NCI-H146 (cell line): ENCODE measurements around the gene PRICKLE3.

Source experiments
- DNase-seq: peaks from one replicate; lab custom pipeline; 2025; lab: John Stamatoyannopoulos, UW

PRICKLE3 gene

DNA sequence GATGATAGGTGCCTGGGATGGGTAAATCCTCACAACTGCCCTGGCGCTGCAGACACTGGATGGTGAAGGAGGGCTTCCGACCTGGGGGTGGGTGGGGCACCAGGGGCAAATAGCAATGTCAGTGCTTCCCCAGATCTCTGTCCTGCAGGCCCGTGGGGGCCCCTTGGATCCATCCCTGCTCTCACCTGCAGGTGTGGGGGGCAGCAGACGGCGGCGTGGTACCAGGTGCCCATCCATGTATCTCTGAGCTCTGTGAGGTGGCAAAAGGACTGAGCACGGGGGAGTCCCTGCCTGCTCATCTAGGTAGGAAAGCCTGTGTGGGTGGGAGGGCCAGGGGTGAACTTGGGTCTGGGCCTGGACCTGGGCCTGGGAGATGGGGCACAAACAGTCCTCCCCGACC is 20.4 kb upstream of the PRICKLE3 start:
- DNase-seq: no peak

DNA sequence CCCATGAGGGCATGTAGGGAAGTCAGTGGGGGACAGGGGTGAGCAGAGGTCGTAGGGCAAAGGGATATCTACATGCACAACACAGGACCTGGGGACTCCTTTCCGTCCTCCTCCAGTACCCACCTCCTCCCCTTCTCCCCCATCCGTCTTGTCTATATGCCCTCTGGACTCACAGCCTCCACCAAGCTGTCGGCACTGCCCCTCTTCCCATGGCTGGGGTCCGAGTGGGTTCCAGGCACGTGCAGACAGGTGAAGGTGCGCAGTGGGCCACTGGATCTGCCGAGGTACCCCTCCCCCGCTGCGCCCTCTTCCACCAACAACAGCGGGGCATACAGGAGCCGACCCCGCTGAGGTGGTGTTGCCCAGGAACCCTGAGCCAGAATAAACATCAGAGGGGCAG is 19.3 kb upstream of the PRICKLE3 start:
- no peak for DNase-seq

DNA sequence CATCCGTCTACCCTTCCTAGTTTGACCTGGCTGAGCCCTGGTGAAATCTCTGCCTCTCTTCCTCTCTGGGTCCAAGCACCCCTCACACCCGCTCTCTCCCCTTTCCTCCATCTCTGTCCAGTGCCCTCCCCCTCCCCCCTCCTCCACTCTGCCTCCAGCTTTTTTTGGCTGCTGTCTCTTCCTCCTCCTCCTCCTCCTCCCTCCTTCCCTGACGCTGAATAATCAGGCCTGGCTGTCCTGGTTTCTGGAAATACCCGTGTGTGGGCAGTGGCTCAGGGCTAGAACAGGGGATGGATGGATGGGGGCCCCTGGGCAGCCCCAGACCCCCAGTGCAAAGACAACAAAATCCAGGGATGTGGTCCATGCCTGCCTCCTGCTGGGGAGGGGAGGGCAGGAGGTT is 18.5 kb upstream of the PRICKLE3 start:
- DNase-seq: no peak

DNA sequence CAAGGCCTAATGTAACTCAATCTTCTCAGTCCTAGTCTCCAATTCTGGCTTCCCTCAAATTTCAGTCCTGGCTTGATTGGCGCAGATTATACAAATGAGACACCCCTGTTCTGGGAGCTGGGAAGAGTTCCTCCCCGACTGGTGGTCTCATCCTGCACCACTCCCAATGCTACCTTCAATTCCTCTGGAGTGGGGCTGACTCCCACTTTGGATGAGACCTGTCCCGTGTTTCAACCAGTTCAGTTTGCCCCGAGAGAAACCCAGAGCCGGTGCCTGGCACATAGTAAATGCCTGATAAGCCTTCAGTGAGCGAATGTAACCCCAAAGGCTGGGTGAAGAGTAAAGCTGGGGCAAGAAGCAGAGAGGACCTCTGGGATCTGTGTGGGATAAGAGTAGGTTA is 17.8 kb upstream of the PRICKLE3 start:
- DNase-seq: no peak

DNA sequence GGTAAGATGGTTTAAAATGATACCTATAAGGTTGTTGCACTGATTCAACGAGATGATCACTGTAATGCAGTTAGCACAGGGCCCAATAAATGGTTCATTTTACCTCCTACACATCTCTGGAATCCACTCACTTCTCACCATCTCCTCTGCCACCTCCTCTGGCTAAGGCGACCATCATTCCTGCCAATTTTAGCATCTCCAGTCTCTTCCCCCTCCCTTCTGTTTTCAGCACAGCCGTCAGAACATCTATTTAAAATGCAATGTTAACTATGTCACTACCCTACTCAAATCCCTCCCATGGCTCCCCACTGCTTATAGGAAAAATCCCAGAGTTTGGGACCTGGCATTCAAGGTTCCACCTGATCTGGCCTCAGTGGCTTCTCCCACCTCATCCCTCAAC is 17.4 kb upstream of the PRICKLE3 start:
- DNase-seq: no peak

DNA sequence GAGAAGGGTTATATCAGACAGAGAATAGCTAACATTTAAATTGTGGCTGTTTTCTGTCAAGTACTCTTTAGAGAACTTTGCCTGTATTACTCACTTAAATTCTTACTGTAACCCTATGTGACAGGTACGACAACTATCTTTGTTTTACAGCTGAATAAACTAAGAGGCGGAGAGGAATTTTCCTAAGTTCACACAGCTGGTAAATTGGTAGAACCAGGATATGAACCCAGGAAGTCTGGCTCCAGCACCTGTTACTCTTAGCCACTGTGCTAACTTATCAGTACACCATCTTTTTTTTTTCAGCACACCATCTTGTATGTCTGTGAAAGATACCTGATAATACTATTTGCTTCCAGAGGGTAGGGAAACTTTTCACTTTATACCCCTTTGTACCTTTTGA is 15.8 kb upstream of the PRICKLE3 start:
- DNase-seq: peak; percentile 42

DNA sequence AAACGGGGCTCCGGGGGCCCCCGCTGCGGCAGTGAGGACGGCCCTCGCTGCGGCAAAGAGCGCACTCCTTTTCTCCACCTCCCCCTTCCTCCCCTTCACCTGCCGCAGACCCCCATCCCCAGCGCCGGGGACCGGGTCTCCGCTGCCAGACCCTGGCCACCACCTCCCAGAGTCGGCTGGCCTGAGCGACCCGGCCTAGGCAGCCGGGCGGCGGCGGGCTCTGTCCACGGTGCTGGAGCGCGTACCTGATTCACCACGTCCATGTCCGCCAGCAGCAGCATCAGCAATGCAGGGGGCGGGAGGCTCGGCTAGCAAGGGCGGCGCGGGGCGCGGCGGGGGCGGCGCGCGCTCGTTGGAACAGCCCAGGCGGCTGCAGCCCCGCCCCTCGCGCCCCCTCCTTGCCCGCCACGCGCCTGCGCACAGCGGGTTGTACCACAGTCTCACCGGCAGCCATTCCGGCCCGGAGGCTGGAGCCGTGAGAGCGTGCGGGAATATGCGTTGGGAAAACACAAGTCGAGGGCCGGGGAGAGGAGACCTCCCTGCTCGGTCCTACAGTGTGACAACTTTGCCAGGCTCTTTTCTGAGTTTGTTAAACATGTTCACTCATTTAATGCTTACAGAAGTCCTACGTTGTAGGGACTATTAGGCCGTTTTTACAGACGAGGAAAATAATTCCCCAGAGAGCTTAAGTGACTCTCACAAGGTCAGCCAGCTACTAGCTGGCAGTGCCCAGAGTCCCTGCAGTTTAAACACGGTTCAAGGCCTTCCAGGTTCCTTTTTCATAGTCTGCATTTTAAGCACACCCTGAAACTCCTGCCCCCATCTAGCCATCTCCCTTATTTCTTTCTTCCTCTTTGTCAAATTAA is 14.0 kb upstream of the PRICKLE3 start, which contains the start of gene SYP:
SYP (minus strand) TSS at position 288 of the 866 bp plus-strand sequence; CDS start at position 281, 7 bp downstream.
- DNase-seq: peak; percentile 84

DNA sequence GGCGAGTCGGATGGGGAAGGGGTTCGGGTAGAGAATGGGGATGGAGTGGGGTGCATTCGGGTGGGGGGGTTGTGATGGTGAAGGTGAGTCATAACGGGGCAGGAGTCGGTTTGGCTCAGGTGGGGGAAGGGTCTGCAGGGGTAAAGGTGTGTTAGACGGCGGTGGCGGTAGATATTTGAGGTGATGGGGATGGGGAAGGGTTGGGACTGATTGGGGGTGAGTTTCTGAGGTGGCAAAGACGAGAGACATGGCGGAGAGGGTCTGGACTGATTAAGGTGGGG is 13.1 kb upstream of the PRICKLE3 start:
- DNase-seq: no peak

DNA sequence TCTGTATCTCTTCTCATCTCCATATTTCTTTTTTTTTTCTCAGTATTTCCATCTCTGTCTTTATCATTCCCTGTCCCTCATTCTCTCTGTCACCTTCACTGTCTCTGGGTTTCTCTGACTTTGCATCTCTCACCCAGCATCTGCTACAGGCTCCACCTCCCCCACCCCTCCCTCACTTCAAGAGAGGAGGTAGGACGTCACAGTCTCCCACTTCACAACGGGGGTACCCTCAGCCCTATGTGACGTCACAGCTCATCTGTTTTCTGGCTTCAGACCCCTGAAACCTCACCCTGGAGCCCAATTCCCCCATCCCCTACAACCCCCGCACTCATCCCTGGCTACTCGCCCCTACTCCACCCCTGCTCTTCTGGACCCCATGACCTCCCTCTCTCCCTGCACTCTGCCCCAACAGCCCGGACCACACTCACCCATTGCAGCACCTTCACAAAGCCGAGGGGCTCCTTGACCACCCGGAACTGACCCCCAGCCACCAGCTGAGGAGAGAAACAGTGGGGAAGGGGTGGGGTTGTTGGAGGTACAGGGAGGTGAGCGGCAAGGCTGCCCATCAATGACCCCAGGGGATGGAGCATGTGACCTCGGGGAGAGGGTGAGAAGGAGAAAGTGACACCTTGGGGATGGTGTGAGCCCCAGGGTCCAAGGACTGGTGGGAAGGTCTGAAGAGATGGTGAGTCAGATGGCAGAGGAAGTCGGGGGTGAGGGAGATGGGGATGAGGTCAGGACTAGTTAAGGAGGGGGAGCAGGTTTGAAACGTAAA is 12.6 kb upstream of the PRICKLE3 start:
- no peak for DNase-seq

DNA sequence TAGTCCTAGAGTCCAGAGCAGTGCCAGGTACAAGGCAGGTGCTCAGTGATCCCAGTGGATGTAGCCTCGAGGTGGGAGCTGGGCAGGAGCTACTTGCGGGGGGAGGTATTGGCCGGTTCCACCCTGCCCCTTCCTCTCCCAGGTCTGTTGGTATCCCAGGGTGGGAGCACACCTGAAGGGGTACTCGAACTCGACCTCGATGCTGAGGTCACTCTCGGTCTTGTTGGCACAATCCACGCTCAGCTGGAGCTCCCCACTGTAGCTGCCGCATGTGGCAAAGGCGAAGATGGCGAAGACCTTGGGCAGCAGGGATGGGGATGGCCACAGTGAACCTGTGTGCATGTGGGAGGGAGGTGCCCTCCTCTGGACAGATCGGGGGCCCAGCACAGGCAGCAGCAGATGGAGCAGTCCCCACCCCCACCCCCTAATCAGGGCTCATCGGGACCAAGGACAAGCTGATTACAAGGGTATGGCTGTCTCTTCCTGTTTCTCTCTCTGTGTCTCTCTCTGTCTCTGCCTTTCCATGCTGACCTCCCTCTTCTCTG is 11.4 kb upstream of the PRICKLE3 start:
- DNase-seq: no peak

DNA sequence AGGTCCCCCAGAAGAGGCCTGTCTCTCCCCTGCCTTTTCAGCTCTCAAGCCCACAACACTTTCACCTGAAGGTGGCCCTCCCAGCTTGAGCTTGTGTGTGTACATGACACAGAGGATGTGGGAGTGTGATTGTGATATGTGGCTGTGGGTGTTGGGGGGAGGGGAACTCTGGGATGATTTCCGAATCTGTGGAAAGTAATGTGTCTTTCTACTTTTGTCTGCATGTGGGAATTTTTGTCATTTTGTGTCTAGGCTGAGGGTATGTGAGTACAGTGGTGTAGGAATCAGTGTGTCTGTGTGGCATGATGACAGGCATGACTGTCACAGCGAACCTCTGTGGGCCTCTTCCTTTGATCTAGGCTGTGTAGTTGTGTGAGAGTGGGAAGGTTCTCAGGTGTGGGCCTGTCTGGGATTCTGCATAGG is 7.4 kb upstream of the PRICKLE3 start:
- no peak for DNase-seq

DNA sequence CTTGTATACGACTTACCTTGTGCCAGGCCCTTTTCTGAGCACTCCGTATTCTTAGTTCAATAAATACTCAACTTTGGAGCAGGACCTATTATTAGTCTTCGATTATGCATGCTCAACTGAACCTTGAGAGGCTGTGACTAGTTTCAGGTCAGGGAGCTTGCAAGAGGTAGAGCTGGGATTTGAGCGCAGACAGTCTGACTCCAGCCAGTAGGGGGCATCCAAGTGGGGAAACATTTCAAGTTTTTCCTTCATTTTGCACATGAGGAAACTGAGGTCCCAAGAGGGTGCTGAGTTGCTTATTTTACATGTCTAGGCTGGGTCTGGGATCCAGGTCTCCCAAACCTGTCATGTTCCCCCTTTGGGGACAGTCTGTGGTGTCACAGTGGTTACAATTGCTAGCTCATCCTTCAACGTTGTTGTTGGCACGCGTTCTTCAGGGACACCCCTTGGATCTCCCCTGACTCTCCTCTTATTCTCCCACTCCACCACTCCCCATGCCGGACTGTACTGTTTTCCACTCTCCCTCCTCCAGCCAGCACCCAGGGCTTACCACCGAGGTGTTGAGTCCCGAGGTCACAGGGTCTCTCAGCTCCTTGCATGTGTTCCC is 6.7 kb upstream of the PRICKLE3 start:
- DNase-seq: no peak

DNA sequence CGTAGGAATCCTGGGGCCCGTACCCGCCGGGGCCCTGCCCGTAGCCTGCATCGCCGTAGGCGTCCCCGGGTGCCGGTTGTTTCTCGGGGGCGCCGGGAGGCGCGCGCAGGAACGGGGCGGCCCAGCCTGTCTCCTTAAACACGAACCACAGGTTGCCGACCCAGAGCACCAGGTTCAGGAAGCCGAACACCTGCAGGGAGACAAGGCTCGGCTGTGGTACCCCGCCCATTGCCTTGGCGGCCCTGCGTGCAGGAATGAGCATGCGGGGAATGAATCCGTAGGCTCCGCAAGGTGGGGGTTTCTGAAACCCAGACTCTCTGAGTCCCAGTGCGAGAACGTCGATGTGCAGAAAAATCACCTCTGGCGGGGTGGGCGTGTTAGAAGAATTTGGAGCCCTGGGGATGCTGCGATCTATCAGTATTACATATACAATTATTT is 5.4 kb upstream of the PRICKLE3 start:
- peak; percentile 62 for DNase-seq

DNA sequence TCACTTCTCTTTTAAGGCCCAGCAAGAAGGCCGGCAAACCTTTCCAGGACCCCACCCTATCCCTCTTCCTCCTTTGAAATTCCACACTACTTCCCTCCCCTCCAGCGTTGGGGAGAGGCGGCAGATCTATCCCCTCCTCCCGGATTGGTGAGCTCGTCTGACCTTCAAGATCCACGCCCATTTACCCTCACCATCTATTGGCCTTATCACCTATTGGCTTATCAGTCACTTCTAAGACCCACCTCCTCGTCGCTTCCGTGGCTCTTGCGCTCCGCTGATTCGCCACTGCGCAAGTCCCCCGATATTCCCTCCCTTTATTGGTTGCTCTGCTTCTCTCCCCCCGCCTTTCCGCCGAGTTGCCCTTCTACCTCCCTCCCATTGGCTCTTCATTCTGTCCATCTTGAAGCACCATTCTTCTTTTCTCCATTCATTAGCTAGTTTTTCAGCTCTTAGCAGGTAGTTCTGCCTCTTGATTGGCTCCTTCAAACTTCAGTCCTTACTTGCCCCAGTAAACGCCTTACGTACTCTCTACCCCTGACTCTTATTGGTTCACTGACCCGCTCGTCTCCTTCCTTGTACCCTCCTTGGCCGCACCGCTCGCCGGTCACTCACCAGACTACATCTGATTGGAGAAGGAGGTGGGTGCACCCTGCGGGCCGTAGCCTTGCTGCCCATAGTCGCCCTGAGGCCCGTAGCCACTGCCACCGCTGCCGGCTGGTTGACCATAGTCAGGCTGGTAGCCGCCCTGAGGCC is 4.8 kb upstream of the PRICKLE3 start:
- peak; percentile 99 for DNase-seq

DNA sequence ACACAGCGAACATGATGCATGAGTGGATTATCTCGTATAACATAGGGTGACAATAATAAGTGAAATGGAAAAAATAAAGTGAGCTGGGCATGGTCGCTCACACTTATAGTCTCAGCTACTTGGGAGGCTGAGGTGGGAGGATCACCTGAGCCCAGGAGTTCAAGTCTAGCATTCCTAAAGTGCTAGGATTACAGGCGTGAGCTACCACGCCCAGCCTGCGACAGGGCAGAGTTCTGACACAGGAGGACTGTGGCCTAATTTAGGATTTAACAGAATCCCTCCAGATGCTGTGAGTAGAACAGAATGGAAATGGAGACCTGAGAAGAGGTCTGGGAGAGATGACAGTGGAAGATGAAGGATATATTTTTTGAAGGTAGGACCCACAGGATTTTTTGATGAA is 3.4 kb upstream of the PRICKLE3 start:
- no peak for DNase-seq

DNA sequence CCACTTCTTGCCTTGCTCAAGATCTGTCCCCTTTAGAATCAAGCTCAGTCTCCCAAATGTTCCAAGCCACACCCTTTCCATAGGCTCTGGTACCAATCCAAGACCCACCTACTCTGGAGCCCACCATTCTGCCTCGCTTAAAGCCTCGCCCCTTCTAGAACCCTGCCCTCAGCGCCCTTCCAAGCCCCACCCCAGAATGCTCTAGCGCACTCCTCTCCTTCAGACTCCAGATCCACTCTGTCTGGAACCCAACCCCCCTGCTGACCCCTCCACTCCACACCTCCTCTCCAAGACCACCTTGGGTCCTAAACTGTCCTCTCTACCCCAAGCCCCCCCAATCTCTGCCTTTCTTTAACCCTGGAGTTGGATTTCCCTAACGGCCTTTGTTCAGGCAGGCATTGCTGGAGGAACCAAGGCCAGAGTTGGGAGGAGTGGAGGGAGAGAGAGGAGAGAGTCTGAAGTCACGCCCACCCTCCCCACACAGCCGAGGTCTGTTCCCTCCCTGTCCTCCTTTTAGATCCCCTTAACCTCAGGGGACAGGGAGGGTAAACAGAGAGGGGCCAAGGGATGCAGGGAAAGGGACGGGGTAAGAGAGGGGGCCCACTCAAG is 2.4 kb upstream of the PRICKLE3 start:
- no peak for DNase-seq

DNA sequence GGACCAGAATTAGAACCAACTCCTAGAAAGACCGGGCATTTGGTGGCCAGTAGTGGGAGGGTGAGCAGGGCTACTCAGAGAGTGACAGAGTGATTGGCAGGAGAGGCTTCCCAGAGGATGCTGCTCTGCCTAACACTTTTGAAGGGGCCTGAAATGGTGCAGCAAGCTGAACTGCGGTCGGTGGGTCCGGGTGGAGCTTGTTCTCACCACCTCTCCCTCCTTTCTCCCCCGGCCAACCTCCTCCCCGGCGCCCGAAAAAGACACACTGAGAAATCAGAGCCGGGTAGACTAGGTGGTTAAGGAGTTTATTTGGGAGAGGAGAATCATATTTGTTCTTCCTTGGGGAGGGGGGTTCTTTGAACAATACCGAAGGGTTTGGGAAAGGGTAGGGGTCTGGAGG is 1.4 kb upstream of the PRICKLE3 start:
- no peak for DNase-seq

DNA sequence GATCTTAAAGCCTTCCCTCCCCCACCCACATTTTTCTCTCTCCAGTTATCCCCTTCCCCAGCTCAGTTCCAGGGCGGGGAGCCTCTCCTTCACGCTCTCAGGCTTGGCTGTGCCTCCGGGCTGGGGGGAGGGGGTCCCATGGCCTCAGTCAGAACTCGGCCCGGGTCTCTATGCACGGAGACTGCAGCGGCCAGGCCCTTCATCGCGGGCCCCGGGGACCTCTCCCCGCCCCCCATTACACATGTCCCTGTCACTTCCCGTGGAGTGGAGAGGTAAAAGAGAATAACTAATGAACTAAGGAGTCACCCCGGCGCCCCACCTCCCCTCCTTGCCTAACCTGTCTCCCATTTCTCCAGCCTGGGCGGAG is 838 bp upstream of the PRICKLE3 start:
- no peak for DNase-seq

DNA sequence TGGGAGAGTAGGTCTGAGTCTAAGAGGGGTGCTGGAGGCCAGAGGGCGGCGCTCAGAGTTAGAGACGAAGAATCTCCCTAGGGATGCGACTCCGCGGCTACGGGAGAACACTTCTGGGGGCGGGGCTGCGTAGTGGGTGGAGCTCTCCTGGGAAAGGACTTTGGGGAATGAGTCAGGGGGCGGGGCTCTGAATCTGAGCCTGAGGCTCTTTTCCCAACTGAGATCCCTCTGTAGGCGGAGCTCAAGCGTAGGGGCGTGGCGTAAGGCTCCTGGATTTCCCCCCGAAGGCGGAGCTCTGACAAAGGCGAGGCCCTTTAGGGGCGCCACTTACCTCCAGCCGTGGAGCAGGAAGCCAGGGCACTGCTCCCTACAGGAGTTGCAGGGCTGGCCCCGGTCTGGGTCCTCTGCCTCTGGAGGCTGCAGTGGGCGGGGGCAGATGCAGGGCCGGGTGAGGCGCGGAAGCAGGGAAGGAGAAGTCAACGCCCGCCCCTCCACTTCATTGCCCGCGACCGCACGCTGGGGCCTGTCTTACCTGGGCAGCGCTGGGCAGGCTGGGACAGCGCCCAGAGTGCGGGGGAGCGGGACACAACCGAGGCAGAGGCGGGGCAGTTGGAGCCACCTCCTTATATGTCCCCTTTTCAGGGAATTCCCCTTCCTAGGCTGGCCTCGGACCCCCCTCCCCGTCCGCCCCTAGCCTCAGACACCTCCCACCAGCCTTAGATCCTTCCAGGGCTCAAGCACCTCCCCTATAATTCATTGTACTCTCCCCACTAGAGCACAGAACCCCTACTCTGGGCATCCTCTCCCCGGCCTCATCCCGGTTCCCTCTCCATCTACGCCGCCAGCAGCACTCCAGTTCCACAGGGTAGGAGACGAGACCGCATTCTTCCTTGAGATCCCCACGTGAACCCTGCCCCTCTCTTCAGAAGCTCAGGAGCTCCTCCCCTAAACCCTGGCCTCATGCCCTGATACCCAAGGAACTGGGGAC is 1.6 kb downstream of the PRICKLE3 start:
- peak; percentile 92 for DNase-seq

DNA sequence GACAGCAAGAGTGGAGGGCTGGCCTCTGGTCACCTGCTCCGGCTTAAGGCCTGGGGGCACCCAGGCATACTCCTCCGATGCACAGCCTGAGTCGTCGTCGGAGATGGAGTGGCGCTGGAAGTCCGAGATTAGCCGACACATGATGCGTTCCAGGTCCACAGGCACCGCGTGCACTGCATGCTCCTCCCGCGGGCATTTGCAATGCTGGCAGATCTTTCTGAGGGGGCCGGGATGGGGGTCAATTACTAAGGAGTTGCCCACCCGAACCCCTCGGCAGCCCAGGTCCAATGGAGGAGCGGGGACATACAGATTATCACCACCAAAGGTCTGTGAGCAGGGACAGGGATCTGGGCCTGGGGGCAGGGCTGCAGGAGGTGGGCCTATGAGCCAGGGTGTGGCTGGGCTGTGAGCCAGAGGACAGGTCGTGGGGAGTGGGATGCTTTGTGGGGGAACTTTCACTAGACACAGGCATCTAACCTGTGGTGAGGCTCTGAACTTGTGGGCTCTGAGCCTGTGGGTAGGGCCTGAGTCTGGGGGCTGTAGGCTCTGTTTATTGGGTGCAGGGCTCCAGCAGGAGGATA is 2.4 kb downstream of the PRICKLE3 start:
- no peak for DNase-seq
